HK-2 (cell line): ENCODE results near the gene PHLDB3.
A peak's percentile ranks its signal among the peaks of the same experiment; 100 is the strongest.
"Not testable (repeated sequence)": the region's sequence is repeated elsewhere in the genome, so short reads cannot be mapped to it uniquely, and the experiment has no call there.

Experiments used
- DNase-seq: peaks from one replicate; pipeline ENCODE4 v3.0.0-alpha.2; 2018; ENCODE audit not compliant: unreplicated experiment

The PHLDB3 gene

GRCh38 chr19:43504426-43505185, at the start of gene PHLDB3:
PHLDB3 (minus strand) TSS chr19:43504746; CDS start chr19:43504118, 628 bp downstream.
- peak; percentile 57 for DNase-seq

GRCh38 chr19:43553656-43554055, 49.1 kb upstream of the PHLDB3 start:
- no peak for DNase-seq

DNA sequence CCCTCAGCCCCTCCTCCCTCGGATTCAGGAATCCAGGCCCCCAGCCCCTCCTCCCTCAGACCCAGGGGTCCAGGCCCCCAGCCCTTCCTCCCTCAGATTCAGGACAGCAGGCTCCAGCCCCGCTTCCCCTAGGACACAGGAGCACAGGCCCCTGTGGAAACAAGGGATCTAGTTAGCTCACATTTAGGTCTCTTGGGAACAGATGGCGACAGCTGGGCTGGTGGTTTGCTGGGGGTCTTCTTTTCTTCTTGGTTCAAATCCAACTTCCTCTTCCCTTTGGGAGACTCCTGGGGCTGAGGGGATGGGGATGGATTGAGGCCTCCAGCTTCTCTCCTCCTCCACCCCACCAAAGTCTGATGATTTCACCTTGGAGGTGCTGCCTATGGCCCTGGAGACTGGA, 48.1 kb upstream of the PHLDB3 start:
- DNase-seq: no peak

DNA sequence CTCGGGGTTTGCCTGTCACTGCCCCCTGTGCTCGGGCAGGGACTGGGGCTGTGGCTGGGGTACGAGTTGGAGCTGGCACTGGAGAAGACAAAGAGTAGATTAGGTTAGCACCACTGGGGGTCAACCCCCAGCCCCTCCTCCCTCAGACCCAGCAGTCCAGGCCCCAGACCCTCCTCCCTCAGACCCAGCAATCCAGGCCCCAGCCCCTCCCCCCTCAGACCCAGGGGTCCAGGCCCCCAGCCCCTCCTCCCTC, 47.6 kb upstream of the PHLDB3 start:
- DNase-seq: no peak

DNA sequence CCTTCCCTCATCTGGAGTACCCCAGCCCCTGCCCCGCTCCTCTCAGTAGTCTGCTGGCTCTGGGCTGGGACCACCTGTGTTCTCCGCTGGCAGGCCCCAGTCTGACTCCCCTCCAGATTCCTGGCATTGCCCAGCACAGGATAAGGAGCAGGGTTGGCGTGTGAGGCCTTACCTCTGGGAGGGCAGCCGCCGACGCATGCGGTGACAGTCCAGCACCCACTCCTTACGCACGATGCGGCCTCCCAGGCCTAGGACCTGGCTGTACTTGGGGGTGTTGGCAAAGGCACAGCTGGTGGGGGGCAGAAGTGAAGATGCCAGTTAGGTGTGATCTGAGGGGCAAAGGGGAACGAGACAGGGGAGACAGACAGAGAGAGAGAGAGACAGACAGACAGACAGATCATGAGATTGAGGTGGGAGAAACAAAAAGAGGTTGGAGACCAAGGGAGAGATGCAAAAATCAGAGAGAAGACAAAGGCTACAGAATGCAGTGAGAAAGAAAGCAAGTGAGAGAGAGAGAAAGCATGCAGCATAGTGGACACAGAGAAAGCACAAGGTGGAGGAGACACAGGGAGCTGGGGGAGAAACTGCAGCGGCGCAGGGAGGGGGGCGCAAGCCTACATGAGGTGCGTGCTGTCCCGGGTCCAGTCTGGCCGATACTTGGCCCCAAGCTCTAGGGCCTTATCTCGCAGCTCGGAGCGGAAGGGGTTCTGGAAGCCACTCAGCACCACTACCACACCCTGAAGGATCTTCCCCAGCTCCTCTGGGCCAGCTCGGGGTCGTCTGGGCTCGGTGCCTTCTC, 47.1 kb upstream of the PHLDB3 start:
- DNase-seq: no peak

GRCh38 chr19:43548706-43549105, 44.2 kb upstream of the PHLDB3 start:
- no peak for DNase-seq

DNA sequence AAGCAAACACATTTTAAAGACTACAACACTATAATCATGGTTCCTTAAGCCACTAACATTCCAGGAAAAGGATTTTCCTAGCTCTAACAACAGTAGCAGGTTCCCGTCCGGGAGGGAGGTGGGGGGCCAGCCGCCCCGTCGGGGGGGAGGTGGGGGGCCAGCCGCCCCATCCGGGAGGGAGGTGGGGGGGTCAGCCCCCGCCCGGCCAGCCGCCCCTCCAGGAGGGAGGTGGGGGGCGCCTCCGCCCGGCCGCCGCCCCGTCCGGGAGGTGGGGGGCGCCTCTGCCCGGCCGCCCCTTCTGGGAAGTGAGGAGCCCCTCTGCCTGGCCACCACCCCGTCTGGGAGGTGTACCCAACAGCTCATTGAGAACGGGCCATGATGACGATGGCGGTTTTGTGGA, 43.4 kb upstream of the PHLDB3 start:
- DNase-seq: not testable (repeated sequence)

- DNase-seq: no peak
These were observed 42.0 kb upstream of the PHLDB3 start for GRCh38 chr19:43546581-43546980.

- DNase-seq: no peak
These were observed 41.4 kb upstream of the PHLDB3 start for GRCh38 chr19:43545981-43546380.

DNA sequence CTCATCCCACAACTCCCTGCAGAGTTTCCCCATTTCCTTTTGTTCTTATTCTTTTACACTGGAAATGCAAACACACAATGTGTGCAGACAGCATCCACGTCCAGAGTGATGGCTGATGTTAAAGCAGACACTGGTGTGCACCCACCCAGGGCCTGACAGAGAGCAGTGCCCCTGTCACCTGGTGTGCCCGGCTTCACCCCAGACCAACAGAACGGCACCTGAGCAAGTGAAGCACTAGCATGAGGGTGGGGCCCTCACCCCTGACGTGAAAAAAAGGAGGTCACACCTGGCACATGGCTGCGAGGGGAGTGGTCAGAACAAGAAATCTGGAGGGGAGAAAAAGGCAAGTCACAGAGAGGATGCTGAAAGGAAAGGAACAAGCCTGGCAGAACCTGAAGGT, 40.7 kb upstream of the PHLDB3 start:
- no peak for DNase-seq

- no peak for DNase-seq
These were observed 39.5 kb upstream of the PHLDB3 start for GRCh38 chr19:43544077-43544476.

- no peak for DNase-seq
These were observed 37.5 kb upstream of the PHLDB3 start for GRCh38 chr19:43541920-43542650.

DNA sequence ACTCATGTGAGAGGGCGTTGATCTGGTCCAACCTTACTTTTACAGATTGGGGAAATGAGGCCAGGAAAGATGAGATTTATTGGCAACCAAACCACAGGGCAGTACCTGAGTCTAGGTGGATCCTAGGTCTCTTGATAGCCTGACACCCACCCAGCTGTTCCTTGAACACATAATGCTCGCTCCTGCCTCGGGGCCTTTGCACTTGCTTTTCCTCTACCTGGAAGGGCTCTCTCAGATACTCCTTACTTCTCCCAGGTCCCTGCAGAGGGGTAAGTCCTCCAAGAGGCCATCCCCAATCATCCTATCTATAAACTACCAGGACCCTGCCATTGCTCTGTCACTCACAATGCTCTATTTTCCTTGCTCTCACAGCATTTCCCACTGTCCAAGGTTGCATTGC, 35.8 kb upstream of the PHLDB3 start:
- DNase-seq: no peak

- no peak for DNase-seq
These were observed 34.4 kb upstream of the PHLDB3 start for GRCh38 chr19:43538922-43539321.

- no peak for DNase-seq
These were observed 30.5 kb upstream of the PHLDB3 start for GRCh38 chr19:43534816-43535761.

GRCh38 chr19:43534305-43534815, 29.8 kb upstream of the PHLDB3 start:
- DNase-seq: no peak

DNA sequence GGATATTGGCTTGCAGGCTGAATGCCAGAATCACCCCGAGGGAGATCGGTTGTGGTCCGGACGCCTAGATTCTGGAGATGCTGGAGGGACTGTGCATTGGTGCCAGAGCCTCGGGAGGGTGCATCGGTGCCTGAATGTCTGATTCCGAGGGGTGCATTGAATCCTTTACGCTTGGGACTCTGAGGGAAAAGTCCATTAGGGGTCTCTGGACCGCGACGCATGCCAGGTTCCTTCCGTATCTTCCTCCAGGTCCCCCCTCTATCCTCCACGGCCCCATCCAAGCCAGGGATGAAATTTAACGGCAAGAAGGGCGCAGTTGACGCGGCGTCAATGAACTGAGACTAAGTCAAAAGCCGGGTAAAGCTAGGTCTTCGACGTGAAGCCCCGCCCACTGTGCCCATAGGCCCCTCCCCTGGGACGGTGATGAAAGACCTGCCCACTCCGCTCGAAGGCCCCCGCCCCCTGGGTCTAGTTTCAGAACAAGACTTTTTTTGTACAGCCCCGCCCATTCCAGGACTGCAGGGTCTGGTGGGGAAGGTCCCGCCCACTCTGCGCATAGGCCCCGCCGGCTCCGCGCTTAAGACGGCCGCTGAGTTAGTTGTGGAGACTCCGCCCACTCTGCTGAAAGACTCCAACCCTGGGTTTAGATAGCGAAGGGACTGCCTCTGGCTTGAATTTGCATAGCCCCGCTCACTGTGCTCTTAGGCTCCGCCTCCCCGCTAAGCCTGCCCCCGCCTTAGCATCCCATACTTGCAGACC, 29.2 kb upstream of the PHLDB3 start:
- no peak for DNase-seq

- DNase-seq: peak; percentile 89
These were observed 28.5 kb upstream of the PHLDB3 start, which contains the start of gene ZNF575 for GRCh38 chr19:43532962-43533545. ZNF575 (plus strand) TSS chr19:43533188; CDS start chr19:43534423, 1,235 bp downstream.

- peak; percentile 64 for DNase-seq
These were observed 28.0 kb upstream of the PHLDB3 start for GRCh38 chr19:43532571-43532961.
